GM19452 (cell line): ENCODE data around the gene LSM2.
"Not testable (repeated sequence)": the region's sequence is repeated elsewhere in the genome, so short reads cannot be mapped to it uniquely, and the experiment has no call there.

Source experiments
- ATAC-seq: cut with Tn5 transposase; IDR thresholded peaks from one replicate; pipeline ENCODE4 v1.9.1; 2021; ENCODE audit not compliant: unreplicated experiment

LSM2 gene

DNA sequence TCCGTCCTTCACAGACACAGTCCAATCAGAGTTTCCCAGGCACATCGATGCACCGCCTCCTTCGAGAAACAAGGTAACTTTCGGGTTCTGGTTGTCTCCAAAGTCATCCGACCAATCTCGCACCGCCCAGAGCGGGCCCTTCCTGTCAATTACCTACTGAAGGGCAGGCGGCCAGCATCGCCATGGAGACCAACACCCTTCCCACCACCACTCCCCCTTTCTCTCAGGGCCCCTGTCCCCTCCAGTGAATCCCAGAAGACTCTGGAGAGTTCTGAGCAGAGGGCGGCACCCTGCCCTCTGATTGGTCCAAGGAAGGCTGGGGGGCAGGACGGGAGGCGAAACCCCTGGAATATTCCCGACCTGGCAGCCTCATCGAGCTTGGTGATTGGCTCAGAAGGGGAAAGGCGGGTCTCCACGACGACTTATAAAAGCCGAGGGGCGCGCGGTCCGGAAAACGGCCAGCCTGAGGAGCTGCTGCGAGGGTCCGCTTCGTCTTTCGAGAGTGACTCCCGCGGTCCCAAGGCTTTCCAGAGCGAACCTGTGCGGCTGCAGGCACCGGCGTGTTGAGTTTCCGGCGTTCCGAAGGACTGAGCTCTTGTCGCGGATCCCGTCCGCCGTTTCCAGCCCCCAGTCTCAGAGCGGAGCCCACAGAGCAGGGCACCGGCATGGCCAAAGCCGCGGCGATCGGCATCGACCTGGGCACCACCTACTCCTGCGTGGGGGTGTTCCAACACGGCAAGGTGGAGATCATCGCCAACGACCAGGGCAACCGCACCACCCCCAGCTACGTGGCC is 20.7 kb upstream of the LSM2 start, which contains the start of gene HSPA1B:
HSPA1B (plus strand) TSS at position 453 of the 794 bp plus-strand sequence; CDS start at position 666, 213 bp downstream.
- peak; percentile 61 for ATAC-seq

GRCh38 chr6:31826793-31827285 is 20.1 kb upstream of the LSM2 start:
- ATAC-seq = no peak

- no peak for ATAC-seq
These were observed 18.8 kb upstream of the LSM2 start for GRCh38 chr6:31825553-31825952.

- ATAC-seq = not testable (repeated sequence)
These were observed 16.9 kb upstream of the LSM2 start for GRCh38 chr6:31823592-31824196.

DNA sequence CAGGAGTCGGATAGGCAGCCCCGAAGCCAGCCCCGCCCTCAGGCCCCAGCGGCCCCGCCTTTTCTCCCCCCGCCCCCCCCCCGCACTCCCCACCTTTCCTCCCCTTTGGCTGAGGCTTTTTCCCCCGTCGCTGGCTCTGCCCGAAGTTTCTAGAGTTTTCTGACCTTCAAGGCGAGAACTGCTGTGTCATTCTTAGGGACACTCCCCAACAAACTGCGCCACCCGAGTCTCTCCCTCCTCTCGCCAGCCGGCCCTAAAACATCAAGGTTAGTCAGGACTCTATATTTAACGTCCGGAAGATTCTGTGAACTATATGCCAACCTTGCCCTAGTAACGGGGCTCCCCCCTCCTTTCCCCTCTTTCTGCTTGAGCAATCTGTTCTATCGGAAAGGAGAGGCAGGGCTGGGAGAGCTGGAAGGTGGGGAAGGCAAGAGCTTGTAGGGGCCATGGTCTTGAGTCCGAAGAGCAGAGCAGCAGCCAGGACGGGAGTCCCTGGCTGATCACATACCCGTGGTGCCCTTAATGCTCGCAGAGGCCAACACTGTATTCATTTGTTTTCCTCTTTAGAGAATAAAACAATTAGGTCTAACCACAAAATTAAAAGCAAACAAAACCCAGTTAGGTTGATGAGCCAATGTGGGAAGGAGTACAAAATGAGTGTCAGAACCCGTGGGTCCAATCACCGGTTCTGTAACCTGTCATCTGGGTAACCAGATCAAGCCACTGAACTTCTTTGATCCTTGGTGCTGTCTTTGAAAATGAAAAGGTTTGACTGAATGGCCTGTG is 15.5 kb upstream of the LSM2 start:
- ATAC-seq = no peak

GRCh38 chr6:31821301-31822035 is 14.7 kb upstream of the LSM2 start:
- no peak for ATAC-seq

- ATAC-seq = not testable (repeated sequence)
These were observed 13.6 kb upstream of the LSM2 start for GRCh38 chr6:31820399-31820798.

DNA sequence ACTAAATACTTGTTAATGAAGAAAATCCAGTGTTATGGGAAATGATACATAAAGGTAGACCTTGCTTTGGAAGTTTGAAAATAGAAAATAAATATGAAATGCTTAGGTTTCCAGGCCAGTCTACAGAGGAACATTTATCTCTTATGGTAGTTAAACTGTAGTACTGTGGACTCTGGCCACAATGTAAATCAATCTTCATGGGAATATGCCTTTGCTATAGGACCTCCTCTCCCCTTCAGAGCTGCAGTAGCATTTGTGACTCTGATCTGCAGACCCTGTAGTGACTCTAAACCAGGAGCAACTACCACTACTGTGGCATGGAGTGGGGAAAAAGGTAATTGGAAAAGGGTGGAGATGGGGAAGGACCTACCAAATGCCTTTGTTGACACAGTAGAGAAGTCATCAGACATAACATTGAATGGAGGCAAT is 13.1 kb upstream of the LSM2 start:
- no peak for ATAC-seq

DNA sequence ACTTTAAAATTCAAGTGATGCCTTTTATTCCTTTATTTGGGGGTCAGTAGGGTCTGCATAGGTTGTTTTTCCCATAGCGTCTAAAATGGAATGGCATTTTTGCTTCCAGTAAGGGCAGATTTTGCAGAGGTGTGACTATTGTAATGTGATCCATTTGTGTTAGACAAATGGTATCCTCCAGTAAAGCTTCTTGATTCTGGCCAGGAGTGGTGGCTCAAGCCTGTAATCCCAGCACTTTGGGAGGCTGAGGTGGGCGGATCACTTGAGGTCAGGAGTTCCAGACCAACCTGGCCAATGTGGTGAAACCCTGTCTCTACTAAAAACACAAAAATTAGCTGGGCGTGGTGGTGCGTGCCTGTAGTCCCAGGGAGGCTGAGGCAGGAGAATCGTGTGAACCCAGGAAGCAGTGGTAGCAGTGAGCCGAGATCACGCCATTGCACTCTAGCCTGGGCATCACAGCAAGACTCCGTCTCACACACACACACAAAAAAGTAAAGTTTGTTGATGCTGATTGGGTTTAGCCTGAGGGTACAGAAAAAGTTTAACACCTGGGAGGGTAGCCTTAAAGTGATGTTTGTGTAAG is 11.3 kb upstream of the LSM2 start:
- not testable (repeated sequence) for ATAC-seq

DNA sequence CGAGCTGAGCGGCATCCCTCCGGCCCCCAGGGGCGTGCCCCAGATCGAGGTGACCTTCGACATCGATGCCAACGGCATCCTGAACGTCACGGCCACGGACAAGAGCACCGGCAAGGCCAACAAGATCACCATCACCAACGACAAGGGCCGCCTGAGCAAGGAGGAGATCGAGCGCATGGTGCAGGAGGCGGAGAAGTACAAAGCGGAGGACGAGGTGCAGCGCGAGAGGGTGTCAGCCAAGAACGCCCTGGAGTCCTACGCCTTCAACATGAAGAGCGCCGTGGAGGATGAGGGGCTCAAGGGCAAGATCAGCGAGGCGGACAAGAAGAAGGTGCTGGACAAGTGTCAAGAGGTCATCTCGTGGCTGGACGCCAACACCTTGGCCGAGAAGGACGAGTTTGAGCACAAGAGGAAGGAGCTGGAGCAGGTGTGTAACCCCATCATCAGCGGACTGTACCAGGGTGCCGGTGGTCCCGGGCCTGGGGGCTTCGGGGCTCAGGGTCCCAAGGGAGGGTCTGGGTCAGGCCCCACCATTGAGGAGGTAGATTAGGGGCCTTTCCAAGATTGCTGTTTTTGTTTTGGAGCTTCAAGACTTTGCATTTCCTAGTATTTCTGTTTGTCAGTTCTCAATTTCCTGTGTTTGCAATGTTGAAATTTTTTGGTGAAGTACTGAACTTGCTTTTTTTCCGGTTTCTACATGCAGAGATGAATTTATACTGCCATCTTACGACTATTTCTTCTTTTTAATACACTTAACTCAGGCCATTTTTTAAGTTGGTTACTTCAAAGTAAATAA is 10.6 kb upstream of the LSM2 start:
- not testable (repeated sequence) for ATAC-seq

DNA sequence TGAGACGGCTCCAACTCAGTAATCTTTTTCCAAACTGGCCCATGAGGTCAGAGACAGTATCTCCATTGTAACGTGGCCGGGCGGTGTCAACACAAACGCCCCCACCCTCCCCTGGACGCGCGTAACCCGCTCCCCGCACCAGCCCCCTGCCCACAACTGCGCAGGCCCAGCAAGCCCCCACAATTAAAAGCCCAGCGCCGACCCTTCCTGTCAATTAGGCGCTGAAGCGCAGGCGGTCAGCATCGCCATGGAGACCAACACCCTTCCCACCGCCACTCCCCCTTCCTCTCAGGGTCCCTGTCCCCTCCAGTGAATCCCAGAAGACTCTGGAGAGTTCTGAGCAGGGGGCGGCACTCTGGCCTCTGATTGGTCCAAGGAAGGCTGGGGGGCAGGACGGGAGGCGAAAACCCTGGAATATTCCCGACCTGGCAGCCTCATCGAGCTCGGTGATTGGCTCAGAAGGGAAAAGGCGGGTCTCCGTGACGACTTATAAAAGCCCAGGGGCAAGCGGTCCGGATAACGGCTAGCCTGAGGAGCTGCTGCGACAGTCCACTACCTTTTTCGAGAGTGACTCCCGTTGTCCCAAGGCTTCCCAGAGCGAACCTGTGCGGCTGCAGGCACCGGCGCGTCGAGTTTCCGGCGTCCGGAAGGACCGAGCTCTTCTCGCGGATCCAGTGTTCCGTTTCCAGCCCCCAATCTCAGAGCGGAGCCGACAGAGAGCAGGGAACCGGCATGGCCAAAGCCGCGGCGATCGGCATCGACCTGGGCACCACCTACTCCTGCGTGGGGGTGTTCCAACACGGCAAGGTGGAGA is 8.5 kb upstream of the LSM2 start, which contains the start of the genes HSPA1A and HSPA1L:
HSPA1A (plus strand) TSS at position 519 of the 814 bp plus-strand sequence; CDS start at position 733, 214 bp downstream.
HSPA1L (minus strand) TSS at position 259 of the 814 bp plus-strand sequence. CDS start 3,311 bp downstream, outside the sequence.
- no peak for ATAC-seq

DNA sequence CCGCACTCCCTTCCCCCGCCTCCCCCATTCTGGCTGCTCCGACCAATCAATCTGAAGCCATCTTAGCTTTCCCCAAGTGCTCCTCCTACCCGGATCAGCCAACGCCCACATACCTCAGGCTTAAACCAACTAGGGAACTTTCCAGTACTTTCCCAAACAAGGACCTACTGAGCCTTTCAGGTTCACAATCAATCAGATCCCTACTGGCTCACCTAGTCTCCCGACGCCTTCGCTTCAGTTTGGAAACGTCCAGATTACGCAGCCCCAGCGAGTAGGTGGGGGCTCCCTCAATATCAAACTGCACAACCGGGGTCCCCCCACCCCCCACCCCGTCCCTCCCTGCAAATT is 7.9 kb upstream of the LSM2 start:
- no peak for ATAC-seq

DNA sequence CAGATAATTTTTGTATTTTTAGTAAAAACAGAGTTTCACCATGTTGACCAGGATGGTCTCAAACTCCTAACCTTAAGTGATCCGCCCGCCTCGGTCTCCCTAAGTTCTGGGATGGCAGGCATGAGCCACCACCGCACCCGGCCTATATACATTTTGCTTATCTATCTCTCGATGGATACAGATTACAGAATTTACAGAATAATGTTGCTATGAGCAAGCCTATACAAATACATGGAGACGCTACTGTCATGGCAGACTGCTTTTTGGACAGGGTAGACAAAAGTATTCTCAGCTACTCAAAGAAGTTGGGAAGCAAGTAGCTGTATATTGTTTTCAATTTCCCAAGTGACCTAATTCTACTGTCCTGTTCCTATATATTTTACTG is 6.7 kb upstream of the LSM2 start:
- no peak for ATAC-seq

- no peak for ATAC-seq
These were observed 4.9 kb upstream of the LSM2 start for GRCh38 chr6:31811645-31812044.

- ATAC-seq = not testable (repeated sequence)
These were observed 1.8 kb upstream of the LSM2 start for GRCh38 chr6:31808599-31808998.

DNA sequence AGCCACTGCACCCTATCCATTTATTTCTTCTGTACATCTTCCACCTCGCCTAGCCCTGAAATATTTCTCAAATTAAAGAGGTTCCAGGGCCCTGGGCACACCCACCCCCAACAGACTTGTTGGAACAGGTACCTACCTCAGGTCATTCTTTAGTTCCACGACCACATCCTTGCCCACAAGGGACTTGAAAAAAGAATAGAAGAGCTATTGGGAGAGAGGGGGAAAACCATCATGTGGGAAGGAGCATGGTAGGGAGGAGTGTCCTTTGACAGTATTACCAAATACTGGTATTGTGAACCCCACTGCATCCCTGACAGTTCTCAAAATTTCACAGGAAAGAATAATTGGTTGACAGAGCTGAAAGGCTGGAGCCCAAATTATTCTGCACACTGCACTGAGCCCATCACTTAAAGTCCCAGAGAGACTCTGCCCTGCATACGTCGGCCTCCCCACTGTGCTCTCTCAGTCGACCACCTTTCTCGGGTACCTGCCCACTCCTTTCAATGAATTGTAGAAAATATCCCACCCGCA is 762 bp downstream of the LSM2 start:
- no peak for ATAC-seq

DNA sequence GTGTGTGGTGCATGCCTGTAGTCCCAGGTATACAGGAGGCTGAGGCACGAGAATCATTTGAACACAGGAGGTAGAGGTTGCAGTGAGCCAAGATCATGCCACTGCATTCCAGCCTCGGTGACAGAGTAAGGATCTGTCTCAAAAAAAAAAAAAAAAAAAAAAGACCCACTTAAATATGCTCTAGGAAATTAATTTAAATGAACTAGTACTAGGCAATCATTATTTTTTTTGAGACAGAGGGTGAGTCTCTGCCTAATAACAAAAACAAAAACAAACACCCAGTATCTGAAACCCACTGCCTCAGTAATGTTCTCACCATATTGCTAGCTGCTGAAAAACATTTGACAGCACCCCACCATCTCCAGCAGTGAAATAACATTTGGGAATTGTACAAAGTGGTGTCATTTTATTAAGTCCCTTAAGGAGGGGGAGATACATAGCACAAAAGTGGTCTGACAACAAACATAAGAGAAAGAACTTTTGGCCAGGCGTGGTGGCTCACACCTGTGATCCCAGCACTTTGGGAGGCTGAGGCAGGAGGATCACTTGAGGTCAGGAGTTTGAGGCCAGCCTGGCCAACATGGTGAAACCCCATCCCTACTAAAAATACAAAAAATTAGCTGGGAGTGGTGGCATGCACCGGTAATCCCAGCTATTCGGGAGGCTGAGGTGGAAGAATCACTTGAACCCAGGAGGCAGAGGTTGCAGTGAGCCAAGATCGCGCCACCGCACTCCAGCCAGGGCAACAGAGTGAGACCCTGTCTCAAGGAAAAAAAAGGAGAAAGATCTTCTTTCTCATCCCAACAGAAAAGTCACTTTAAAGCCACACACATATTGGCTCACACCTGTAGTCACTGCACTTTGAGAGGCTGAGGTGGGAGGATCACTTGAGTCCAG is 5.5 kb downstream of the LSM2 start:
- not testable (repeated sequence) for ATAC-seq
